GM19467 (cell line): ENCODE results near the gene PRH1.

Experiments
- ATAC-seq: cut with Tn5 transposase; IDR thresholded peaks from one replicate; pipeline ENCODE4 v1.9.1; 2021; ENCODE audit warnings: mild to moderate bottlenecking, moderate library complexity; ENCODE audit not compliant: unreplicated experiment

PRH1 gene

DNA sequence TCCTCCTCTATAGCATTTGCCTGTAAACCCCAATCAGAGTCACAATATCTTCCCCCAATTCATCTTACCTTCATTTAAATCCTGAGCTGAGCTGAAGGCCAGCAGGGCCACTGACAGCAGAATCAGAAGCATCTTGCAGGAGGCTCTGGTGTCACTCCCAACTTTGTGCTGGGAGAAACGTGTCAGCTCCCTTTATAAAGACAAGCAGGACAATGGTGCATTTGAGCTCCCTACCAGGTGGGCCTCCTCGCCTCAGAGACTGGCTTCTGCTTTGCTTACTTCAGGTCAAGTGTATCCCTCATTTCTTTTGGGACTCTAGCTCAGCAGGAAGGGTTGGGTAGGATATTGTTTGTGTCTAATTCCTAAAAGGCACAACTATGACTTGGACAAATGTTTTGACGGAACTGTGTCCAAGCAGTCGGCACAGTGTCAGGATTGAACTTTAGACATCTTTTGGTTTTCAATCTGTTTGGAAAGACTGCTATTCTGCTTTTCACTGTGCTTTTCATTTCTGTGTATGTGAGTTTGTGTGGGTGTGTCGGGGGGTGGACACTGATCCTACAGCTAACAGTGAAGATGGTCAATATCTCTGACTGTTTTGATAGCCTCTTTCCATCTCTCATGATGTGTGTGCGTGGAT, at the start of gene PRH1:
TSS of gene PRH1 (minus strand) at position 170 of the 640 bp plus-strand sequence. CDS start at position 132, 38 bp downstream.
- no peak for ATAC-seq

DNA sequence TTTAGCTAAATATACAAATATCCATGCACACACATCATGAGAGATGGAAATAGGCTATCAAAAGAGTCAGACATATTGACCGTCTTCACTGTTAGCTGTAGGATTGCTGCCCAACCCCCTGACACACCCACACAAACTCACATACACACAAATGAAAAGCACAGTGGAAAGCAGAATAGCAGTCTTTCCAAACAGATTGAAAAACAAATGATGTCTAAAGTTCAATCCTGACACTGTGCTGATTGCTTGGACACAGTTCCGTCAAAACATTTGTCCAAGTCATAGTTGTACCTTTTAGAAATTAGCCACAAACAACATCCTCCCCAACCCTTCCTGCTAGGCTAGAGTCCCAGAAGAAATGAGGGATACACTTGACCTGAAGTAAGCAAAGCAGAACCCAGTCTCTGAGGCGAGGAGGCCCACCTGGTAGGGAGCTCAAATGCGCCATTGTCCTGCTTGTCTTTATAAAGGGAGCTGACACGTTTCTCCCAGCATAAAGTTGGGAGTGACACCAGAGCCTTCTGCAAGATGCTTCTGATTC, 44.8 kb upstream of the PRH1 start, which contains the start of gene PRH2:
TSS of gene PRH2 (plus strand) at position 491 of the 541 bp plus-strand sequence. CDS start at position 529, 38 bp downstream.
- no peak for ATAC-seq

- ATAC-seq = no peak
These were observed 42.2 kb upstream of the PRH1 start for GRCh38 chr12:10926269-10926668.

DNA sequence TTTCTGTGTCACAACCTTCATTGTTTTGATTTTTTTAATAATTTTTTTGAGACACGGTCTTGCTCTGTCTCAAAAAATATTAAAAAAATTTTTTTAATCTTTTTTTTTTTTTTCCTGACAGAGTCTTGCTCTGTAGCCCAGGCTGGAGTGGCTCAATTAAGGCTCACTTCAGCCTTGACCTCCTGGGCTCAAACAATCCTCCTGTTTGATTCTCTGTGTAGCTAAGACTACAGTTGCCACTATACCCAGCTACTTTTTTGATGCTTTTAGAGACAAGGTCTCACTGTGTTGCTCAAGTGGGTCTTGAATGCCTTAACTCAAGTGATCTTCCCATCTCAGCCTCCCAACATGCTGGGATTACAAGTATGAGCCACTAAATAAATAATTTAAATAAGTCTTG, 35.8 kb upstream of the PRH1 start:
- ATAC-seq = no peak

GRCh38 chr12:10910380-10910779, 26.3 kb upstream of the PRH1 start:
- no peak for ATAC-seq

DNA sequence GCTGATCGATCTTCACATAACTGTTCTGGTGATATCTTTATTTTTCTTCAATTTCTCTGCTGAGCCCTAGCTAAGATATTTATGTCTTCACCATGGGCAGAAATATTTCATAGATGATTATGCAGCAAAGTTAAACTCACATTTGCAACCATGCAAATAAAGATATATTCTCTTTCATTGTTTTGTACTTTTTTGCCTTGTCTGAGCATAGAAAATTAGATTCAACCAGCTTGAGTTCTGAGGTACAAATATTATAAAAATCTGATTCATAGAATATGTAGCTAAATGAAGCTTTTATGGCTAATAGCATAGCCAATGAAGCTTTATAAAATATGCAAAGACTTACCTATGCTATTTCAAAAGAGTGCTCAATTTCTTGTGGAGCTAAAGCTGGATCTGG, 25.4 kb upstream of the PRH1 start, which contains the start of gene TAS2R13:
TSS of gene TAS2R13 (minus strand) at position 101 of the 400 bp plus-strand sequence. CDS start 264 bp downstream, outside the sequence.
- no peak for ATAC-seq

GRCh38 chr12:10904686-10905085, 20.6 kb upstream of the PRH1 start:
- ATAC-seq = no peak

GRCh38 chr12:10901427-10901826, 17.4 kb upstream of the PRH1 start:
- ATAC-seq = no peak

GRCh38 chr12:10900972-10901371, 16.9 kb upstream of the PRH1 start:
- no peak for ATAC-seq

- no peak for ATAC-seq
These were observed 16.5 kb upstream of the PRH1 start for GRCh38 chr12:10900530-10900929.

DNA sequence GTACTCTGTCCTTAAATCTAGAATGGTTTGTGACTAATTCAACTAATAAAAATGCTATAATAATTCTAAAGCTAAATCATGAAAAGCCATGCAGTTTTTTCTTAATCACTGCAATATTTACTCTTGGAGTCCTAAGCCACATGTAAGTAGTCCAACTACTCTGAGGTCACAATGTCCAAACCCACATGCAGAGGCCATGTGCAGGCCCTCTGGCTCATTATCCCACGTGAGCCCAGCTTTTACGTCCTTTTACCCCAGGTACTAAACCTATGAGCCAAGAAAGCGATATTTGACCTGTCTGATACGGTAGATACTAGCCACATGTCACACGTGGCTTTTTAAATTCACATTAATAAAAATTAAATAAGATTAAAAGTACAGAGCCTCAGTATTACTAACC, 12.8 kb upstream of the PRH1 start:
- no peak for ATAC-seq

- no peak for ATAC-seq
These were observed 7.9 kb upstream of the PRH1 start for GRCh38 chr12:10891937-10892336.

DNA sequence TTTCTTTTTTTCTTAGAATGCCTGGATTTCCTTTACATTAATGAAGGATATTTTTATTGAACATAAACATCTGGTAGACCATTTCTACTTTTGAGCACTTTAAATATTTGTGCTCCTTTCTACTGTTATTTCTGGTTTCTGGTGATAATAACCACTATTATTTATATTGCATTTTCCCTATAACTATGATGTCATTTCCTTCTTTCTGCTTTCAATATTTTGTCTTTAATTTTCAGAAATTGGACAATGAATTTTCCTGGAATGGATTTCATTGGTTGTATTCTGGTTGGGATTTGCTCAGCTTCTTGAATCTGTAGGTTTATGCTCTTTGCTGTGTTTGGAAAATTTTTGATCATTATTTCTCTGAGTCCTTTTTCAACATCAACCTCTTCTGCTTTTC, 5.2 kb upstream of the PRH1 start:
- no peak for ATAC-seq

- ATAC-seq = no peak
These were observed 10.7 kb downstream of the PRH1 start for GRCh38 chr12:10873378-10873777.

GRCh38 chr12:10867381-10867780, 16.7 kb downstream of the PRH1 start:
- no peak for ATAC-seq

- no peak for ATAC-seq
These were observed 20.4 kb downstream of the PRH1 start for GRCh38 chr12:10863512-10864218.

DNA sequence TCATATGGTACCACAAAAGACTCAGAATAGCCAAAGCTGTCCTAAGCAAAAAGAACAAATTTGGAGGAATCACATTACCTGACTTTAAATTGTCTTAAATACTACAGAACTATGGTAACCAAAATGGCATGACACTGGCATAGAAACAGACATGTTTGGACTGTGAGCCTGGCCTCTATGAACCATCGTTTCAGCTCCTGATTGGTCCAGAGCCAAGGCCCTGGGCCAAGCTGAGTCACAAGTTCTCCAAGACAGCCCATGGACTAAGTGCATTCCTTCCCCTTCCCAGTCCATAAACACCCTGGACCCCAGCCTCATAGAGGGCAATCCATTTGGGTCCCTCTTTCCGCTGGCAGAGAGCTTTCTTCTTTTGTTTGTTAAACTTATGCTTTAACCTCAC, 22.7 kb downstream of the PRH1 start:
- ATAC-seq = no peak

GRCh38 chr12:10855807-10856206, 28.2 kb downstream of the PRH1 start:
- no peak for ATAC-seq

- no peak for ATAC-seq
These were observed 30.3 kb downstream of the PRH1 start for GRCh38 chr12:10853776-10854175.

GRCh38 chr12:10851243-10851858, 32.7 kb downstream of the PRH1 start:
- no peak for ATAC-seq

- no peak for ATAC-seq
These were observed 34.6 kb downstream of the PRH1 start, which contains the start of gene PRR4 for GRCh38 chr12:10849425-10849878. TSS of gene PRR4 (minus strand) at chr12:10849475. CDS start at chr12:10849437, 38 bp downstream.
